Amniotic epithelial cell (primary cell): Measurements from ENCODE around the gene EFCAB8.
"Not testable (repeated sequence)": the region's sequence is repeated elsewhere in the genome, so short reads cannot be mapped to it uniquely, and the experiment has no call there.

ENCODE experiments used
- DNase-seq: peaks from one replicate; pipeline ENCODE4 v3.0.0-alpha.2; 2010; ENCODE audit warnings: low read depth

EFCAB8 gene

DNA sequence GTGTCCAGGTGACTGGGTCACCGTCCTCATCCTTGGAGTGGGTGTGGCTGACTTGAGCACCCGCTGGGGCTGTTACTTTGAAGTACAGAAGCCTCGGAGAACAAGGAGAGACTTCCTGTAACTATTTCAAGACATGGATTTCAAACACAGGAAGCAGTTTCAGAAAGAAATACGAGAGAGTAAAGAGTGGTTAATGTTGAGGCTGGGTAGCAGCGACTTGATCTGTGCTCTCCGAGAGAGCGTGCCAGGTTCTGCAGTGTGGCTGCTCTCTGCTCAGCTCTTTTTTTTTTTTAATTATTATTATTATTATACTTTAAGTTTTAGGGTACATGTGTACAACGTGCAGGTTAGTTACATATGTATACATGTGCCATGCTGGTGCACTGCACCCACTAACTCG lies 17.5 kb upstream of the EFCAB8 start:
- DNase-seq = no peak

DNA sequence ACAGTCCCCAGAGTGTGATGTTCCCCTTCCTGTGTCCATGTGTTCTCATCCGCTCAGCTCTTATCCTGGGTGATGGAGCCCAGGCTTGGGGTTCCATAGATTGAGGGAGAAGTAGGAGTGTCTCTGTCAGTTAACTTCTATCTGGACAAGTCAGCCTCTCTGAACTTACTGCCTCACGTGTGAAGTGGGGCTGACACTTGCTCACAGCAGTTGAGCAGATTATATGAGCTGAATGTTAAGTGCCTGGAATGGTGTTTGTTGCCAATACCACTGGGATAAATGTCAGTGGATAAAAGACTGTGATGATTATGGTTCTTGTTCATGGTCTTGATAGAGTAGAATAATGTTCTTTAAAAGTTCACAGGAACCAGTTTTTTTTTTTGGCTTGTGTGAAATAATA lies 17.1 kb upstream of the EFCAB8 start:
- no peak for DNase-seq

DNA sequence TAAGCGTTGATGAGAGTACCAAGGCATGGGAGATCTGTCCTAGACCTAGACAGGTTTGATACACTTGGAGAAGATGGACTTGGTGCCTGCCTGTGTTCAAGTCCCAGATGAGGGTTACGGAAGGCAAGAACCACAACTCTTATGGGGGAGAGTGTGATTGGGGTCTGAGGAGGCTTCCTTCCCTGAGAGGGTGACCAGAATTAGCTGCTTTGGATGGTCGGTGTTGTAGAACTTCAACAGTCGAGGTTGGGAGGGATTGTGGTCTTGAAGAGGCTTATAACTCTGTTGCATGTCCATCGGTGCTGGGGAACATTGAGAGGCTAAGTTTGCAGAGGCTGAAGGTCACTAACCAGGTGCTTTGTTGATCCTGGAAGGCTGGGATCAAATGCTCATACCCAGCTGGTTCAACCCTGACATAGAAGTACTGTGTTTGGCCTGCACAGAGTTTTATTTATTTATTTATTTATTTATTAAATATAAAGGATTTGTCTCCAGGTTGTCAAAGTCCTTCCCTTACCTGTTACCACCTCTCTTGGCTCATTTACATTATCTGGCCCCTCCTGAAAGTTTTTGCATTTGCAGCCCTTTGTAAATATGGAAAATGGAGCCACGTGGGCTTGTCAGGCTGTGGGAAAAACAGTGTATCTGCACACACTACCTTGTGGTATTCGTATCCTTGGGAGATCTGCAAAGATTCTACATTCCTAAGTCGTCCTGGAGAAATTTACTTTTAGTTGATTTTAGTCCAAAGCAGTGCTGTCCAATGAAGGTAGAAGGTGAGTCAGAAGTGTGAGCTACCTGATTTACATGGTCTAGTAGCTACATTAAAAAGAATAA lies 15.8 kb upstream of the EFCAB8 start:
- no peak for DNase-seq

DNA sequence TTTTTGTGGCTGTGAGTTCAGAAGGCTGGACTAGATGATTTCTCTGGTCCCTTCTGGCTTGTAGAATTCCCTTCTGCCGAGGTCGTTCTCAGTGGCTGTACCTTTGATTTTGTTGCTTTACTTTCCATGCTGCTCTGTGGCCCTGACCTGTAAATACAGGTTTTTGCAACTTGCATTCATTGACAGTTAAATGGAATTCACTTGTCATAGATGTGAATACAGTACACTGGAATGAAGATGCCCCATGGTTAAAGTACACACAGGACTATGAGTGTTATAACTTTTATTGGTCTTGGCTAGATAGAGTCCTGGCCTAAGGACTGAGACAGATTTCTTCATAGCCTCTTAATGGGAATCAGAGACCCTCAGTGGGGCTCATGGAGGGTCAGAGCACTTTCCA lies 12.9 kb upstream of the EFCAB8 start:
- no peak for DNase-seq

DNA sequence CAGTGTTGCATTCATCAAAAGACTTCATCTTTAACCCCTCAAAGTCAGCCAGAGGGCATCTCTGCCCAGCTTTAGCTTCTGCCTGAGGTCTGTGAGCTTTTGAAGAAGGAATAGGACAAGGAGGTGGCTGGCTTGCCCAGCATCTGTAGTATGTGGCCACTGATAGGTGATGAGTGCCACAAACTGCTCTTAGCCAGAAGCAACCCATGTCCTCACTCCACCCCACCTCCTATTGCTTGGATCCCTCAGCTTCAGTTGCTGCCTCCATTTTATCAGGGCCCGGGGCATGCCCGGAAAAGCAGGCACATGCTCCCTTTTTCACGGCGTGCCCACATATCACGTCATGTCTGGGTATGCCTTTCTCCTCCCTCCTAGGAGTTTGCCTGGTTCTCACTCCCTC lies 11.9 kb upstream of the EFCAB8 start:
- no peak for DNase-seq

DNA sequence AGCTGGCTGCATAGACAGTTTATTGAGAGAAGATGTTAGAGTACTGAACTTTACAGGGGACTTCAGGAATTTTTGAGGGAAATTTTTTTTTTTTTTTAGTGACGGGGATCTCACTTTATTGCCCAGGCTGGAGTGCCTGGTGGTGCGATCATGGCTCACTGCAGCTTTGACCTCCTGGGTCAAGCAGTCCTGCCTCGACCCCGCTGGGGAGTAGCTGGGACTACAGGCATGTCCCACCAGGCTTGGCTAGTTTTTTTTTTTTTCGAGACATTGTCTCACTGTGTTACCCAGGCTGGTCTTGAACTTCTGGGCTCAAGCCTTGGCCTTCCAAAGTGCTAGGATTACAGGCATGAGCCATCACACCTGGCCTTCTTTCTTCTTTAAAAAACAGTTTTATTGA lies 10.8 kb upstream of the EFCAB8 start:
- DNase-seq = no peak

DNA sequence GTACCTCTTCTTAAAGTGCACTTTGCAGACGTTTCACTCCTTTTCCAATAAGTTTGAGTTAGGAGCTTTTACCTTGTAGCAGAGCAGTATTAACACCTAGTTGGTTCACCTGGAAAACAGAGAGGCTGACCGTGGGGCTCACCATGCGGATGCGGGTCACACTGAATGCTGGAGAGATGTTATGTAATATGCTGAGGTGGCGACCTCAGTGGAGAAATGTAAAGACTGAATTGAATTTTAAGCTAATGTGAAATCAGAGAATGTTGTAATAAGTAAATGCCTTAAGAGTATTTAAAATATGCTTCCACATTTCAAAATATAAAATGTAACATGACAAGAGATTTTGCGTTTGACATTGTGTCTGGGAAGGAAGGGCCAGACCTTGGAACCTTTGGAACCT lies 9.9 kb upstream of the EFCAB8 start:
- no peak for DNase-seq

DNA sequence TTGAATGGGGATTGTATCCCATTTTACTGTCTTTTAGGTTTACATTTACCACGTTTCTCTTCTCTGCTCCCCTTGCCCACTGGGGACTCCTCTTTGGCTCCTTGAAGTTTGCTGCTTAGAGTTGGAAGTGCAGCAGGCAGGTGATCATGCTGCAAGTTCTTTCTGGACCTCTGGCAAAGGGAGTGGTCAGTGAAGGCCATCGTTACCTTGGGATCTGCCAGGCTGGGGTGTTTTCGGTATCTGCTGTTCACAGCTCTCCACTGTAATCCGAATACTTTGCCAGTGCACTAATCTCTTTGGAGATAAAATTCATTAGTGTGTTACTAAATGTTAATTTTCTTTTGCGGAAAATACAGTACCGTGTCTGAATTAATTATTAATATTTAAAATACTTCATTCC lies 9.1 kb upstream of the EFCAB8 start:
- DNase-seq = no peak

DNA sequence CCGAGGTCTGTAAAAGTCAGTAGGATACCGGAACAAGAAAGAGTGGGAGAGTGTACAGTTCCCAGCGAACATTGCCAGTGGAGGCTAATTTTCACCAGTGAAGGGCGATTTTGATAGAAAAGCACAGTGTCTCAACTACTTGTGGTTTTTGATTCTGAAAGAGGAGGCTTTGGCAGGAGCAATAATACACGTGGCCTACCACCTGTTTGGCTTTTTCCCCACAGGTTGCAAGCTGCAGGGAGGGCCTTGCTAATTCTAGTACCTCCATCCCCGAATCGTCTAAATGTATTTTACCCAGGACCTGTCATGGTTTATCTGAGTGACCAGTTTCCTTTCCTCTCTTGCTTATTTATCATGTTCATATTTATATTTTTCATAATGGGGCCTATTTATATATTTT lies 3.3 kb upstream of the EFCAB8 start:
- peak; percentile 23 for DNase-seq

DNA sequence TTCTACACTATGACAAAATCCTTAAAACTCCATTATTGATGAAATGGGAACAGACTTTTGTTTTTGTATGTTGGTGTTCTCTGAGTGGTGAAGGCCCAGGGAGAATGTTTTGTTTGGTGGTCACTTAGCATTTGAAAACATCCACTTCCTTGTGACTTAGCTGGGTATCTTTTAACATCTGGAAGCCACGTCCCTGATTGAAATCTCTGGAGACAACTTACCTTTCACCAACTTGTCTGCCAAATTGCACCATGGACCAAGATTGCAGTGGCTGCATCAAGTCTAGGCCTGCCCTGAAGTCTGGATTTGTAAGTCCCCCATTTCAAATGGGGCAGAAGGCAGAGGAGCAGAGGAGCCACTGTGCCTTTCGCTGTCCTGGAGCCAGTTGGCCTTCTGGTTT lies 534 bp upstream of the EFCAB8 start:
- no peak for DNase-seq

DNA sequence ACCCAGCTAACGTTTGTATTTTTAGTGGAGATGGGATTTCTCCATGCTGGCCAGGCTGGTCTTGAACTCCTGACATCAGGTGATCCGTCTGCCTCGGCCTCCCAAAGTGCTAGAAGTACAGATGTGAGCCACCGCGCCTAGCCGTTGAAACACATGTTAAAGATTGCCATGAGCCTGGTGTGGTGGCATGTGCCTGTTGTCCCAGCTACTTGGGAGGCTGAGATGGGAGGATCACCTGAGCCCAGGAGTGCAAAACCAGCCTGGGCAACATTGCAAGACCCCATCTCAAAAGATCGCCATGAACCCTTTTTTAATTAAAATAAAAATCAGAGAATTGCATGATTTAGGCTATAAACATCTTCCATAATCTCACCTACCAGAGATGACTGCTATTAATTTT lies 2.7 kb downstream of the EFCAB8 start:
- no peak for DNase-seq

DNA sequence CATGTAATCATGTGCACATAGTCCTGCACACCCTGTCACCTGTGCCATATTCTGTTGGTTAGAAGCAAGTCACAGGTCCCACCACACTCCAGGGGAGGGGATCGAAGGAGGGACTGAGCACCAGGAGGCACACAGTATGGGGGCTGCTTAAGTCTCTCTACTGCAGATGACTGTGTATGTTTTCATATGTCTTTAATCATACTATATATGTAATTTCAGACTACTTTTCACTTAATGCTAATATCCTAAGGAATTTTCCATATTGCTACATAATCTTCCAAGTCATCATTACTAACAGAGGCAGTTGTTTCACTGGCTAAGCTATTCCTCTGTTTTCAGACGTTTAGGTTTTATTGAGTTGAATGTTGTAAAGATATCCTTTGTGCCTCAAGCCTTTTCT lies 10.8 kb downstream of the EFCAB8 start:
- DNase-seq = no peak

DNA sequence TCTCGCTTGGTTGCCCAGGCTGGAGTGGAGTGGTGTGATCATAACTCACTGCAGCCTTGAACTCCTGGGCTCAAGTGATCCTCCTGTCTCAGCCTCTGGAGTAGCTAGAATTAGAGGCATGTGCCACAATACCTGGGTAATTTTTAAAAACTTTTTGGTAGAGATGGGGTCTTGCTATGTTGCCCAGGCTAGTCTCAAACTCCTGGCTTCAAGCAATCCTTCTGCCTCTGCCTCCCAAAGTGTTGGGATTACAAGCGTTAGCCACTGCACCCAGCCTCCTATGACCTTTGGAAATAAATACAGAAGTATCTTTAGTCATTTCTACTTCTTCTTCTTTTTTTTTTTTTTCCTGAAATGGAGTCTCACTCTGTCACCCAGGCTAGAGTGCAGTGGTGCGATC lies 11.8 kb downstream of the EFCAB8 start:
- not testable (repeated sequence) for DNase-seq

DNA sequence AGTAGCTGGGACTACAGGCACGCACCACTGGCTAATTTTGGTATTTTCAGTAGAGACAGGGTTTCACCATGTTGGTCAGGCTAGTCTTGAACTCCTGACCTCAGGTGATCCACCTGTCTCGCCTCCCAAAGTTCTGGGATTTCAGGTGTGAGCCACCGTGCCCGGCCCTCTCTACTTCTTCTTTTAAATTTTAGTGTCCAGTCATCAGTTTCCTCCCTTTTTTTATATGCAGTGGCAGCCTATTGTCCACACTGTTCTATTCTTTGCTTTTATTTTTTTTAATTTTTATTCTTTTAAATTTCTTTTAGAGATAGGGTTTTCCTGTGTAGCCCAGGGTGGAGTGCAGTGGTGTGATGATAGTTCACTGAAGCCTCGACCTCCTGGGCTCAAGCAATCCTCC lies 12.3 kb downstream of the EFCAB8 start:
- no peak for DNase-seq

DNA sequence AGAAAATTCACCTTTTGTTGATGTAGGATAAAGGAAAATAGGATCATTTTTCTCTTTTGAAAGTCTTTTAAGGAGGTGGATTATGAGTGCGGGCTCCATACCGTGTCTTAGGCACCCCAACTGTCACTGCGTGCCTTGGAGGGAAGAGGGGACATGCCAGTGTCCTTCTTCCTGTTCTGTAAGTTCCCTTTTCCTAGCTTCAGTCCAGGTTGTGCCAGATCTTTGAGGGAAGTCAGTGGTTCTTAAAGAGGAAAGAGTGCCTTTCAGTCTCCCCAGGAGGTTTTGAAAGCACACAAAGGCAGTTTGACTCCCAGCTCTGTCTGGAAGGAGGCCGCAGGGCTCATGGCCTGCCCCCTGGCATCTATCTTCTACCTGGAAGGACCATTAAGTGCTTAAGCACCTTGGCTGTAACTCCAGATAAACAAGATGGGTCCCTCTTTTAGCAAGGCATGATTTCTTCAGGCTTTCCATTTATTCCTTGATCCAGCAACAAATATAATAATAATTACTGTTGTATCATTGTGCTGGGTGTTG lies 13.0 kb downstream of the EFCAB8 start:
- no peak for DNase-seq

DNA sequence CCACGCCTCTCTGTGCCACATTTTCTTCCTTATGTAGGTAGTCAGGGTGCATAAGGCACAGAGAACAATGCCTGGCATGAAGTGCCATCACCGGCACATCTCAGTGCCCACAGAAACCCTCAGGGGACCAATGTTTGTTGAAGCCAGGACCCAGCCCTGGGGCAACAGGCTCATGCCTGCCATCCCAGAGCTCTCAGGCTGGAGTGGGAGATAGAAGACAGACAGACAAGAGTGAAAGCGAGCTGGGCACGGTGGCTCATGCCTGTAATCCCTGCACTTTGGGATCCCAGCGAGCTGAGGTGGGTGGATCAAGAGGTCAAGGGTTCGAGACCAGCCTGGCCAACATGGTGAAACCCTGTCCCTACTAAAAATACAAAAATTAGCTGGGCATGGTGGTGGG lies 13.5 kb downstream of the EFCAB8 start:
- no peak for DNase-seq

DNA sequence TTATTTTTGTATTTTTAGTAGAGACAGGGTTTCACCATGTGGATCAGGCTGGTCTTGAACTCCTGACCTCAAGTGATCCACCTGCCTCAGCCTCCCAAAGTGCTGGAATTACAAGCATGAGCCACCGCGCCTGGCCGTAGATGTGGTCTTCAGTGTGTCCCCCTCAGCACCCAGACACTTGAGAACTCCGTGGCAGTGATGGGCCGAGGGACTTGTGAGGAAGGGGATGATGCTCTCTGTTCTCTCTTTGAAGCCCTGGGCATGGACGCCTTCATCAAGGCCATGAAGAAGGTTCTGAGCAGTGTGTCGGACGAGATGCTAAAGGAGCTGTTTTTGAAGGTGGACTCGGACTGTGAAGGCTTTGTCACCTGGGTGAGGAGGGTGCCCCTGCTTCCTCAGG lies 16.9 kb downstream of the EFCAB8 start:
- DNase-seq = no peak

DNA sequence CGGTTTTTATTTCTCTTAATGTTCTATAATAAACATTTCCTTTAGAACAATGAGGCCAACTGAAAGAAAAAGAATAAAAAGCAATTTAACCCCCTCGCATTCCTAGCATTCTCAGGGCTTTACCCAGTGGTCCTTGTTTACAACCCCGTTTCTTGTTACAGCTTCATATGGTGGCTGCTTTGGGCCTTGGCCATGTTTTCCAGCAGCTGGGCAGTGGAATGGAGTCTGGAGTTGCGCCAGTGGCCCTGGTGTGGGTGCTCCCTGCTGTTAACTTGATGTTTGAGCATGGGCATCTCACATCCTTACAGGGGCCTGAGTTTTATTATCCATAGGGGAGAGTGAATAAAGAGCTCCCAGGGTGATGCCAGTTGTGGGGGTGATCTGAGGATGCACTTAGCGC lies 18.8 kb downstream of the EFCAB8 start:
- DNase-seq = peak; percentile 27

DNA sequence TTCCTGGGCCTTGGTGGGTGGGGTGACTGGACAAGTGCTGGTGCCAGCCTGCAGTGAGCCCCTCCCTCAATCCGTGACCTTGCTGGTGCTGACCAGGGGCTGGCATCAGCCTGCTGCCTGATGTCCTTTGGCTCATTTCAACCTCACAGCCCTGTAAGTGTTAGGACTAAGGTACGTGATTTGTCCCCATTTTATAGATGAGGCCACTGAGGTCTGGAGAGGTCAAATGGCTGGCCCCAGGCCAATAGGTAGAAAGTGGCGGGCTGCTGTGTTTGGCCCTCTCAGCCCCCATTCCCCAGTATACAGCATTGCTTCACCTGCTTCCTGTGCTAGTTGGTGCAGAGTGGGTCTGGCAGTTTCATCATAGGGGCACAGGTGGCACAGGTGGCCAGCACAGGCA lies 20.1 kb downstream of the EFCAB8 start:
- DNase-seq = no peak

DNA sequence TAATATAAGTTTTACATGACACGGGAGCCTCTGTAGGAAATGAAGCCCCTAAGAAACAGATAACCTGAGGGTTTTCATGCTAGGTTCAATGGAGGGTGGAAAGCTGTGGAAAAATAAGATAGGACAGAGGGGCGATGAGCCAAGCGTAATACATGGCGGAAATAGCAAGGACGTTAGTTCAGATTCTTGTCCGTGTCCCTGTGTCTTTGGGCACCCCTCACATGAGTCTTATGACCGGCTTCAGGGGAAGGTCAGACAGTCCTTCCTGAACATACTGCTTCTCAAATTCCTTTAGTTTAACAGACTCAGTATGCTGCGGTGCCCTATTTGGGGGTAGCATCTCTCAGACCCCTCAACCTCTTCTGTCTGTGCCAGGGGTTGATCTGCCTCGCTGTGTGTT lies 20.8 kb downstream of the EFCAB8 start:
- DNase-seq = no peak

DNA sequence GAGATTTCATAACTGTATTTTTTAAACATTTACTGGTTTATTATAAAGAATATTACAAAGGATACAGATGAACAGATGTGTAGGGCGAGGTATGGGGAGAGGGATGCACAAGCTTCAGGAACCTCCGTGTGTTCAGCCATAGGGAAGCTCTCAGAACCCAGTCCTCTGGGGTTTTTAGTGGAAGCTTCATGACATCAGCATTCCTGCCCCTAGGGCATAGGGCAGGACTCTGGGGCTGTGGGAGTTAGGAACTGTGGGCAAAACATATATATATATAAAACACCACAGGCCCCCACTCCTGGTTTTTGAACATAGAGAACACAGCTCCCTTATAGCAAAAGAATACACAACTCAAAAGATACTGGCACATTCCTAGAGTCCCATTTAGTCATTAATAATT lies 21.9 kb downstream of the EFCAB8 start:
- DNase-seq = no peak

DNA sequence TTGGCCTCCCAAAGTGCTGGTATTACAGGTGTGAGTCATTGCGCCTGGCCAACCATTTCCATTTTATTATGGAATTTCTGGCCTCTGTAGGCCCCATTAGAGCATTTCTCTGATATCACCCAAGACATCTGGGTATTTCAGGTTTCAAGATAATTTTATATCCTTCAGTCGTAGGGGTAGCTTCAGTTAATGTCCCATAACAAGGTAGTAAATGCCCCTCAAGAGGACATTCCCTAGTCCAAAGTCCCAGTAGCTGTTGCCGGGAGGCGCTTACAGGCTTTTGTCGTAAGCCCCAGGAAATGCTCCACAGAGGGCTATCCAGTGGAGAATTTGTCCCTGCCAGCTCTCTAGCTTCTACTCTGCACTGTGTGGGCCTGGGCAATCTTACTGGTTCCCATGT lies 24.4 kb downstream of the EFCAB8 start:
- DNase-seq = no peak

DNA sequence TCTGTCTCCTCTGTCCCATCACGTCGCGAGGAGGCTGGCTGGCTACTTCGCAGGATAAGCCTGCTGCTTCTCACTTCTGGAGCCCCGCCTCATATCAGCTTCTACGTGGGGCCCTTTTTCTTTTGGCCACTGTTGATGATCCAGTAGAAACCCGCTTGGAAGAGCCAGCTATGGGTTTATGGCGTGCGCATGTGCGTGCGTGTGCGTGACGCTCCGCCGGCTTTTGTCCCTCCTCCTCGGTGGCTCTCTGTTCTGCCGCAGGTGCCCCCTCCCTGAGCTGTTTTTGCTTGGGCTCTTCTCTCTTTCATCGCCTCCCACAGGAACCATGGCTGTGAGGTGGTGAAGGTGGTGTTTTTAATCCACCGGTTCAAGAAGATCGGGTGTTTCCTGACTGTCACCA lies 26.5 kb downstream of the EFCAB8 start:
- no peak for DNase-seq

DNA sequence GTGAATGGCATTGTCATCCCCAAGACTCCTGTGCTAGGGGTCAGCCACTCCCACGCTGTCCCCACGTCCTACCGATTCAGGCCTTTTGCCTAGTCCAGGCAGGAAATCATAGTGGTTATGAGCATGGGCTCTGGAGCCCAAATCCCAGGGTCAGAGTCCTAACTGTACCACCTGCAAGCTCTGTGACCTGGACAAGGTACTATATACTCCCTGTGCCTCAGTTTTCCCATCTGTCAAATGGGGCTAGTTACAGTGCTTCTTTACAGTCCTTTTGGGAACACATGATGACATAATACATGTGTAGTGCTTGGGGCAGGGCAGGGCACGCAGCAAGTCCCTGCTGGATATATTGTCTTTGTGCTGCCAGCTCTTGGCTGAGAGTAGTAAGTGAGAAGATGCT lies 27.2 kb downstream of the EFCAB8 start:
- DNase-seq = no peak
